ENCODE data around the gene ATP6V0E2.
A peak's percentile ranks its signal among the peaks of the same experiment; 100 is the strongest.

The ATP6V0E2 gene

GRCh38 chr7:149837564-149838223 is 36.1 kb upstream of the ATP6V0E2 start:
- intact Hi-C loops (cut with DNase I) = loop anchor here (5.0 kb wide), 2 partner anchors 35 to 120 kb away; partner anchors contain the start of gene ATP6V0E2

GRCh38 chr7:149838224-149838991 is 35.4 kb upstream of the ATP6V0E2 start, which contains the start of gene ZNF862:
ZNF862 (plus strand) TSS chr7:149838375; CDS start chr7:149838612, 237 bp downstream.
- peak; percentile 98 to 100 (median 99) for DNase-seq
- intact Hi-C loops (cut with DNase I) = loop anchor here (5.0 kb wide), 2 partner anchors 34 to 121 kb away; partner anchors contain the start of gene ATP6V0E2

More at GRCh38 chr7:149837564-149838223, 36.1 kb upstream of the ATP6V0E2 start:
- peak in 1 of 42 donors; percentile 12 for DNase-seq

- DNase-seq = peak in 3 of 42 donors; percentile 10 to 20 (median 15)
- intact Hi-C loops (cut with DNase I) = loop anchor here (5.0 kb wide), 2 partner anchors 33 to 122 kb away; partner anchors contain the start of gene ATP6V0E2
These were observed 34.8 kb upstream of the ATP6V0E2 start for GRCh38 chr7:149838992-149839408.

- intact Hi-C loops (cut with DNase I) = loop anchor here (5.0 kb wide), 2 partner anchors 32 to 123 kb away; partner anchors contain the start of gene ATP6V0E2
- no peak for DNase-seq
These were observed 33.8 kb upstream of the ATP6V0E2 start for GRCh38 chr7:149839933-149840332.

- intact Hi-C loops (cut with DNase I) = no loop called here
- DNase-seq = peak in 1 of 42 donors; percentile 5
These were observed 30.2 kb upstream of the ATP6V0E2 start for GRCh38 chr7:149843566-149843965.

- DNase-seq = peak in 1 of 42 donors; percentile 6
- intact Hi-C loops (cut with DNase I) = no loop called here
These were observed 29.3 kb upstream of the ATP6V0E2 start for GRCh38 chr7:149844445-149844844.

GRCh38 chr7:149845257-149845980 is 28.4 kb upstream of the ATP6V0E2 start:
- intact Hi-C loops (cut with DNase I) = no loop called here
- peak in 2 of 42 donors; percentile 8 to 12 for DNase-seq

- peak in 1 of 42 donors; percentile 10 for DNase-seq
- intact Hi-C loops (cut with DNase I) = no loop called here
These were observed 27.7 kb upstream of the ATP6V0E2 start for GRCh38 chr7:149846021-149846420.

GRCh38 chr7:149846436-149847046 is 27.2 kb upstream of the ATP6V0E2 start:
- intact Hi-C loops (cut with DNase I) = no loop called here
- DNase-seq = no peak

GRCh38 chr7:149849174-149849573 is 24.6 kb upstream of the ATP6V0E2 start:
- no peak for DNase-seq
- intact Hi-C loops (cut with DNase I) = no loop called here

- DNase-seq = peak in 3 of 42 donors; percentile 37 to 48 (median 46)
- intact Hi-C loops (cut with DNase I) = no loop called here
These were observed 23.7 kb upstream of the ATP6V0E2 start for GRCh38 chr7:149850007-149850594.

GRCh38 chr7:149850716-149851115 is 23.1 kb upstream of the ATP6V0E2 start:
- DNase-seq = peak in 5 of 42 donors; percentile 35 to 62 (median 49)
- intact Hi-C loops (cut with DNase I) = no loop called here

GRCh38 chr7:149851449-149851848 is 22.3 kb upstream of the ATP6V0E2 start:
- intact Hi-C loops (cut with DNase I) = no loop called here

GRCh38 chr7:149853157-149853556 is 20.6 kb upstream of the ATP6V0E2 start:
- DNase-seq = no peak
- intact Hi-C loops (cut with DNase I) = no loop called here

More at GRCh38 chr7:149851449-149851848, 22.3 kb upstream of the ATP6V0E2 start:
- no peak for DNase-seq

GRCh38 chr7:149854611-149855360 is 19.0 kb upstream of the ATP6V0E2 start:
- peak in 38 of 42 donors; percentile 28 to 79 (median 60) for DNase-seq
- intact Hi-C loops (cut with DNase I) = no loop called here

- intact Hi-C loops (cut with DNase I) = no loop called here
- peak in 7 of 42 donors; percentile 7 to 76 (median 43) for DNase-seq
These were observed 18.1 kb upstream of the ATP6V0E2 start for GRCh38 chr7:149855361-149856305.
